Mammary epithelial cell (primary cell): ENCODE results near the gene CYP2A6.

ENCODE experiments used
- CTCF ChIP-seq, 2 donors: IDR thresholded peaks in 1 of 2; conservative IDR thresholded peaks in 1 of 2; 2 replicates each; pipeline ENCODE4 v1.5.1; 2011 to 2012; ENCODE audit warnings: inconsistent platforms in 2 of 2, low read length in 2 of 2, mild to moderate bottlenecking in 2 of 2, control low read depth in 1 of 2, low read depth in 1 of 2; ENCODE audit not compliant: insufficient read depth in 1 of 2; ENCODE audit errors: extremely low read depth in 1 of 2
- EZH2 ChIP-seq: IDR thresholded peaks from 2 replicates; pipeline ENCODE4 v1.6.1; 2012; ENCODE audit warnings: low read length, inconsistent platforms, borderline replicate concordance

- TF ChIP-seq CTCF (conservative IDR thresholded peaks at IDR 0.05 in 1 of 2, IDR thresholded peaks at IDR 0.05 in 1 of 2; ENCODE audit: extremely low read depth in 1 of 2, insufficient read depth in 1 of 2, low read depth in 1 of 2, low read length in 2 of 2) (no peak), EZH2 (no peak)
Measured at GRCh38 chr19:40799558-40800338, 50.5 kb downstream of the CYP2A6 start.
